Endothelial cell of umbilical vein (primary cell): ENCODE data around the gene CTRB2. TPM values are rescaled to one million over a fixed set of nuclear protein-coding genes. Genes with fewer than 3 reads are reported as not detected.

Experiments used
- Bru-seq: library from RNA; stranded (reverse); fragments of 400-500 nt; gene quantifications from one replicate; lab custom pipeline; 2021; lab: Mats Ljungman, UMichigan
- BruChase-seq, 2 experiments: library from RNA; stranded (reverse); fragments of 400-500 nt; gene quantifications; one replicate each; lab custom pipeline; 2021; lab: Mats Ljungman, UMichigan
- BruUV-seq: library from RNA; stranded (reverse); fragments of 400-500 nt; replicated peaks from 2 replicates; lab custom pipeline; 2021; lab: Mats Ljungman, UMichigan
- CTCF ChIA-PET: fragments of 300-600, 350-600 bp; sonication (Branson Sonifier 250); formaldehyde crosslinking; loops from one replicate; lab custom pipeline; 2021; ENCODE audit warnings: antibody characterized with exemption, inconsistent platforms; lab: Charles Lee
- POLR2A ChIA-PET: fragments of 300-600, 350-600 bp; sonication (Branson Sonifier 250); formaldehyde crosslinking; loops from one replicate; lab custom pipeline; 2021; ENCODE audit warnings: antibody characterized with exemption, inconsistent platforms; lab: Charles Lee
- DNase-seq: peaks from one replicate; pipeline ENCODE4 v3.0.0-alpha.2; 2011; ENCODE audit warnings: low read depth, low spot score
- FAIRE-seq: peaks from 2 replicates; lab custom pipeline; 2011; peaks lifted over from hg19 to GRCh38; lab: Jason Lieb, UNC
- H2AFZ ChIP-seq: 2 replicates; pipeline ENCODE4 v1.6.0; 2012; ENCODE audit warnings: low read depth, low read length, control low read depth, inconsistent platforms
- H3K27ac ChIP-seq: 2 replicates; pipeline ENCODE4 v1.5.1; 2011; ENCODE audit warnings: low read depth, mild to moderate bottlenecking, control low read depth, low read length, moderate library complexity; ENCODE audit not compliant: insufficient read depth
- H3K27me3 ChIP-seq, 2 experiments: 2 replicates each; pipeline versions ENCODE4 v1.6.0 to v1.6.1; 2011; ENCODE audit warnings: low read length in 2 of 2, mixed read lengths in 1 of 2; ENCODE audit not compliant: control insufficient read depth in 2 of 2, insufficient read depth in 2 of 2
- H3K36me3 ChIP-seq, 2 experiments: 2 replicates in 1 of 2; 3 replicates in 1 of 2; pipeline ENCODE4 v1.5.1; 2011; ENCODE audit warnings: low read length in 2 of 2, mild to moderate bottlenecking in 1 of 2, moderate library complexity in 1 of 2; ENCODE audit not compliant: control insufficient read depth in 2 of 2, insufficient read depth in 2 of 2; ENCODE audit errors: extremely low read depth in 1 of 2
- H3K4me1 ChIP-seq: 3 replicates; pipeline ENCODE4 v1.5.1; 2011; ENCODE audit warnings: mild to moderate bottlenecking, low read length; ENCODE audit not compliant: control insufficient read depth, insufficient read depth; ENCODE audit errors: extremely low read depth
- H3K4me2 ChIP-seq: 2 replicates; pipeline ENCODE4 v1.6.1; 2011; ENCODE audit warnings: low read length, control low read depth, mixed read lengths; ENCODE audit not compliant: insufficient read depth
- H3K4me3 ChIP-seq, 3 experiments: fragments of 200-600 bp in 1 of 3; sonication (generic), shearing (Covaris generic) in 1 of 3; replicated peaks in 1 of 3; 2 replicates each; pipeline ENCODE4 v1.5.1; 2011 to 2016; ENCODE audit warnings: control low read depth in 3 of 3, low read length in 3 of 3, mild to moderate bottlenecking in 2 of 3, inconsistent platforms in 1 of 3, low read depth in 1 of 3, moderate library complexity in 1 of 3; ENCODE audit not compliant: insufficient read depth in 1 of 3
- H3K79me2 ChIP-seq: 2 replicates; pipeline ENCODE4 v1.6.0; 2012; ENCODE audit warnings: low read length, inconsistent platforms; ENCODE audit not compliant: control insufficient read depth, insufficient read depth
- H3K9ac ChIP-seq: replicated peaks from 2 replicates; pipeline ENCODE3; 2011; ENCODE audit warnings: low read length, control low read depth; ENCODE audit not compliant: insufficient read depth; ENCODE audit errors: extremely low read depth
- H3K9me1 ChIP-seq: replicated peaks from 3 replicates; pipeline ENCODE4 v1.6.0; 2011; ENCODE audit warnings: mild to moderate bottlenecking, low read length; ENCODE audit not compliant: control insufficient read depth, insufficient read depth; ENCODE audit errors: extremely low read depth
- H3K9me3 ChIP-seq: replicated peaks from 2 replicates; pipeline ENCODE4 v1.5.1; 2012; ENCODE audit warnings: low read length, inconsistent platforms; ENCODE audit not compliant: control insufficient read depth, insufficient read depth
- H4K20me1 ChIP-seq: replicated peaks from 2 replicates; pipeline ENCODE3; 2011; ENCODE audit warnings: mild to moderate bottlenecking, low read length; ENCODE audit not compliant: control insufficient read depth, insufficient read depth; ENCODE audit errors: extremely low read depth
- EZH2 ChIP-seq: IDR thresholded peaks from 2 replicates; pipeline ENCODE4 v1.6.1; 2012; ENCODE audit warnings: borderline replicate concordance, low read depth, mild to moderate bottlenecking, moderate library complexity, low read length, inconsistent platforms; ENCODE audit not compliant: severe bottlenecking
- FOS ChIP-seq: IDR thresholded peaks from 2 replicates; pipeline ENCODE4 v1.6.1; 2011; ENCODE audit warnings: mild to moderate bottlenecking, low read length, moderate library complexity, borderline replicate concordance; ENCODE audit not compliant: insufficient read depth
- GATA2 ChIP-seq: IDR thresholded peaks from 2 replicates; pipeline ENCODE4 v1.7.0; 2011; ENCODE audit warnings: low read depth, mild to moderate bottlenecking, moderate library complexity, mixed read lengths, low read length; ENCODE audit not compliant: insufficient read length, insufficient read depth
- JUN ChIP-seq: IDR thresholded peaks from 2 replicates; pipeline ENCODE4 v1.6.1; 2011; ENCODE audit warnings: borderline replicate concordance, low read depth; ENCODE audit not compliant: insufficient read length, insufficient read depth
- MYC ChIP-seq: IDR thresholded peaks from one replicate; pipeline ENCODE4 v1.6.1; 2011; ENCODE audit warnings: mild to moderate bottlenecking, low read depth, low read length
- POLR2A ChIP-seq: IDR thresholded peaks from 2 replicates; pipeline ENCODE4 v1.6.1; 2012; ENCODE audit warnings: low read depth, mild to moderate bottlenecking, control low read depth, low read length
- POLR2AphosphoS5 ChIP-seq: IDR thresholded peaks from 2 replicates; pipeline ENCODE4 v1.6.1; 2012; ENCODE audit warnings: low read depth, mild to moderate bottlenecking, control low read depth, low read length, moderate library complexity; ENCODE audit not compliant: insufficient read depth
- dilution Hi-C: fragments of 300-500 bp; cut with MboI; formaldehyde crosslinking; loops from one replicate; pipeline ENCODE4 v1.15.0; 2019; ENCODE audit warnings: low sequenced_read_pairs; ENCODE audit not compliant: extremely low pct_ligation_motif_present
- intact Hi-C: fragments of 100-400 bp; cut with micrococcal nuclease; formaldehyde crosslinking; loops from one replicate; pipeline ENCODE4 v1.10.0; 2022
- long read RNA-seq: library from polyadenylated mRNA; stranded (forward); transcript quantifications from one replicate; pipeline ENCODE4 v2.0.0, GENCODE V29; 2021
- polyA minus RNA-seq, 3 experiments: library from RNA; depleted of rRNA, polyadenylated mRNA; stranded (reverse); fragments of >200 nt; gene quantifications; 1 replicate in 1 of 3; 2 replicates in 2 of 3; pipeline ENCODE4 v1.2.3, GENCODE V29; 2011
- polyA plus RNA-seq, 4 experiments: library from polyadenylated mRNA; depleted of rRNA in 3 of 4; stranded (reverse) in 3 of 4; unstranded in 1 of 4; fragments of >200 nt; gene quantifications; 2 replicates each; pipeline versions ENCODE4 v1.2.1 to v1.2.3, GENCODE V29; 2011 to 2012; ENCODE audit warnings: missing spikeins in 1 of 4
- total RNA-seq: library from RNA; stranded (reverse); gene quantifications from 2 replicates; pipeline ENCODE4 v1.2.3, GENCODE V29; 2021
- TF ChIP-seq, protein P1 (sequence below), 2 donors: IDR thresholded peaks; 1 replicate in 1 of 2; 2 replicates in 1 of 2; pipeline ENCODE4 v1.5.1; 2011; ENCODE audit warnings: low read length in 2 of 2, mild to moderate bottlenecking in 2 of 2, moderate library complexity in 2 of 2, control low read depth in 1 of 2, inconsistent platforms in 1 of 2, low read depth in 1 of 2; ENCODE audit not compliant: insufficient read depth in 1 of 2; ENCODE audit errors: extremely low read depth in 1 of 2
- TF ChIP-seq, protein P2 (sequence below): IDR thresholded peaks from 2 replicates; pipeline ENCODE4 v1.6.1; 2011; ENCODE audit not compliant: insufficient read depth, insufficient read length

Gene CTRB2
- total RNA-seq (not detected in 2 replicates), polyA plus RNA-seq (not detected in 2 replicates), polyA minus RNA-seq (not detected in 2 replicates), Bru-seq, nascent RNA (not detected), BruChase-seq, experiment 1, labeled RNA remaining after a 6-hour chase (not detected), BruChase-seq, experiment 2, labeled RNA remaining after a 2-hour chase (not detected)
- polyA plus RNA-seq (2011; cell fraction: cytosol; rRNA removed): not detected in 2 replicates
- polyA plus RNA-seq (2011; cell fraction: nucleus; rRNA removed): not detected in 2 replicates
- polyA plus RNA-seq (2012): 0.15 and 0.16 TPM in 2 replicates
- polyA minus RNA-seq (2011; cell fraction: cytosol; rRNA and poly(A)+ RNA removed): not detected
- polyA minus RNA-seq (2011; cell fraction: nucleus; rRNA and poly(A)+ RNA removed): not detected in 2 replicates
- long read RNA-seq: 0 reads

DNA sequence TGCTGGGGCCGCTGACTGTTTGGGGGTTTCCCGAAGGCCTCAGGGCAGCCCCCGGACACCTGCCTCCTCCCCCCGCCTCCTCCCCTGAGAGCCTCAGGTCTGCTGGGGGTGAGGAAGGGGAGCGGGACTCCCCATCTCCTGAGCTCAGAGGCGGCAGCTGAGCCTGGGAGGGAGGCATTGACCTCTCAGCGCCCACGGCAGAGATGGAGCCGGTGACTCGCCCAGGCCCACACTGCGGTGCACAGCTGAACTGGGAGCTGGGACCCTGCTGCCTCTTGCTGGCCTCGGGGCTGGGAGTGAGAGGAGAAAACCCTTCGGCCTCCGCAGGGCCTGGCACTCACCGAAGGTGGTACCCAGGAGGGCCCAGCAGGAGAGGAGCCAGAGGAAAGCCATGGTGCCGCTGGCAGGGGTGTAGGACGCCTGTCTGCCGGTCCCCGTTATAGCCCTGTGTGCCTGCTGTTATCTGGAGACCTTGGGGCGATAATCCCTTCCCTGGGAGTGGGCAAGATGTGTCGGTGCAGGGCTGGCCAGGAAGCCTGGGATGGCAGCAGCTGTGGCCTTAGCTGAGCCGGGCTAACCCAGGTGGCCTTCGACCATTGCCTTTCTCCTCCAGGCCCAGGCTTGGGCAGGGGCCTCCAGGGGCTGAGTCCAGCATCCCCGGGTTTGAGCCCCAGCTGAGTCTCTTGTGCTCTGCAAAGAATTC lies at the start of gene CTRB2:
Gene CTRB2 (minus strand): TSS at position 413 of the 703 bp plus-strand sequence. CDS start 20 bp downstream, at position 393.
- Histone ChIP-seq H3K27ac (no peak within 1 kb of the TSS), H3K27me3 (no peaks in the 10 kb centered on the region), H3K9ac (no peak within 1 kb of the TSS), H3K79me2 (no peaks in the 10 kb centered on the region), H3K4me2 (no peak within 1 kb of the TSS), H2AFZ (no peak within 1 kb of the TSS), H4K20me1 (no peaks in the 10 kb centered on the region), H3K9me1 (no peaks in the 10 kb centered on the region), H3K4me1 (no peaks in the 10 kb centered on the region), H3K4me3 (no peak within 1 kb of the TSS), H3K36me3 (no peaks in the 10 kb centered on the region), H3K9me3 (no peaks in the 10 kb centered on the region)
- intact Hi-C loops: loop anchor here (1.0 to 2.0 kb wide), 2 partner anchors 18 to 37 kb away; no protein-coding TSS in a partner anchor
- no peak for DNase-seq
- TF ChIP-seq POLR2A (no peak), JUN (no peak), EZH2 (no peak), FOS (no peak), GATA2 (no peak), POLR2AphosphoS5 (no peak), MYC (no peak)
- TF ChIP-seq, protein P1, sequence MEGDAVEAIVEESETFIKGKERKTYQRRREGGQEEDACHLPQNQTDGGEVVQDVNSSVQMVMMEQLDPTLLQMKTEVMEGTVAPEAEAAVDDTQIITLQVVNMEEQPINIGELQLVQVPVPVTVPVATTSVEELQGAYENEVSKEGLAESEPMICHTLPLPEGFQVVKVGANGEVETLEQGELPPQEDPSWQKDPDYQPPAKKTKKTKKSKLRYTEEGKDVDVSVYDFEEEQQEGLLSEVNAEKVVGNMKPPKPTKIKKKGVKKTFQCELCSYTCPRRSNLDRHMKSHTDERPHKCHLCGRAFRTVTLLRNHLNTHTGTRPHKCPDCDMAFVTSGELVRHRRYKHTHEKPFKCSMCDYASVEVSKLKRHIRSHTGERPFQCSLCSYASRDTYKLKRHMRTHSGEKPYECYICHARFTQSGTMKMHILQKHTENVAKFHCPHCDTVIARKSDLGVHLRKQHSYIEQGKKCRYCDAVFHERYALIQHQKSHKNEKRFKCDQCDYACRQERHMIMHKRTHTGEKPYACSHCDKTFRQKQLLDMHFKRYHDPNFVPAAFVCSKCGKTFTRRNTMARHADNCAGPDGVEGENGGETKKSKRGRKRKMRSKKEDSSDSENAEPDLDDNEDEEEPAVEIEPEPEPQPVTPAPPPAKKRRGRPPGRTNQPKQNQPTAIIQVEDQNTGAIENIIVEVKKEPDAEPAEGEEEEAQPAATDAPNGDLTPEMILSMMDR (IDR thresholded peaks at IDR 0.05; ENCODE audit: extremely low read depth in 1 of 2, insufficient read depth in 1 of 2, low read depth in 1 of 2, low read length in 2 of 2): no peak
- TF ChIP-seq, protein P2, sequence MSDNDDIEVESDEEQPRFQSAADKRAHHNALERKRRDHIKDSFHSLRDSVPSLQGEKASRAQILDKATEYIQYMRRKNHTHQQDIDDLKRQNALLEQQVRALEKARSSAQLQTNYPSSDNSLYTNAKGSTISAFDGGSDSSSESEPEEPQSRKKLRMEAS: no peak
- no TSS peak for BruUV-seq
- FAIRE-seq: no peak
- ChIA-PET POLR2A (interaction anchor here (1.1 kb wide), 1 partner anchor 18 kb away, joined by 4 read pairs; no protein-coding TSS in a partner anchor), CTCF (interaction anchor here (0.9 to 1.4 kb wide), 4 partner anchors 17 to 208 kb away, joined by 3 to 5 read pairs (median 3); partner anchors contain the start of gene ZNRF1)
- dilution Hi-C loops: no loop called here
